ENCODE measurements around the gene DCTN3. TPM values are rescaled to one million over a fixed set of nuclear protein-coding genes. Genes with fewer than 3 reads are reported as not detected.

Gene DCTN3
- 96.8 TPM for polyA plus RNA-seq (2013, experiment 1 of 2)
- polyA plus RNA-seq (2013, experiment 2 of 2) = 99.4 TPM

GRCh38 chr9:34620061-34620994 is at the start of gene DCTN3:
Gene DCTN3 (minus strand): TSS chr9:34620495. CDS start chr9:34620464, 31 bp downstream.
- peaks cover 19% of the 10 kb centered on the region for H3K79me1 ChIP-seq (replicated peaks; ENCODE audit: low read length, poor library complexity, severe bottlenecking)
- H2BK12ac ChIP-seq (ENCODE audit: low read length in 2 of 2) = no peak within 1 kb of the TSS
- H3K27ac ChIP-seq (ENCODE audit: low read length, poor library complexity, severe bottlenecking) = no peak within 1 kb of the TSS
- H3K18ac ChIP-seq (ENCODE audit: low read depth in 1 of 2, low read length in 2 of 2) = peak within 1 kb of the TSS in 1 of 2 experiments; percentile 52
- WGBS = 8% methylated on average over 43 of the region's 43 CpGs
- no peak within 1 kb of the TSS for H2BK120ac ChIP-seq (ENCODE audit: low read depth, low read length)
- H2AK5ac ChIP-seq (ENCODE audit: low read length, severe bottlenecking) = no peak within 1 kb of the TSS
- H3K4ac ChIP-seq (ENCODE audit: low read depth in 1 of 2, low read length in 2 of 2) = peak within 1 kb of the TSS in 1 of 2 experiments; percentile 63
- peak within 1 kb of the TSS; percentile 92 to 95 for H3K4me3 ChIP-seq (ENCODE audit: insufficient read depth in 1 of 2, low read depth in 1 of 2, low read length in 2 of 2)
- no peak within 1 kb of the TSS for H2BK5ac ChIP-seq (ENCODE audit: low read depth, low read length, poor library complexity, severe bottlenecking)
- H4K91ac ChIP-seq (ENCODE audit: low read length) = peak within 1 kb of the TSS; percentile 41
- peak within 1 kb of the TSS; percentile 80 for H3K4me2 ChIP-seq (ENCODE audit: low read length, poor library complexity, severe bottlenecking)
- H3K14ac ChIP-seq (ENCODE audit: low read length in 2 of 2) = peak within 1 kb of the TSS in 1 of 2 experiments; percentile 76
- H3K36me3 ChIP-seq (ENCODE audit: control insufficient read depth in 1 of 2, insufficient read depth in 2 of 2, low read depth in 1 of 2, low read length in 2 of 2) = peaks cover 25 to 32% of the 10 kb centered on the region in 2 experiments
- peaks cover 3% of the 10 kb centered on the region for H3K4me1 ChIP-seq (ENCODE audit: control insufficient read depth, insufficient read depth, low read depth, low read length)
- H3K9ac ChIP-seq (ENCODE audit: low read length) = peak within 1 kb of the TSS; percentile 94
- DNase-seq = peak; percentile 96
- H3K23ac ChIP-seq (ENCODE audit: low read length in 2 of 2) = peak within 1 kb of the TSS in 1 of 2 experiments; percentile 16
- no peaks in the 10 kb centered on the region for H3K9me3 ChIP-seq (ENCODE audit: control insufficient read depth, low read length)
- H2BK15ac ChIP-seq (ENCODE audit: low read depth, poor library complexity, severe bottlenecking) = peak within 1 kb of the TSS; percentile 62
- peaks cover 22 to 32% of the 10 kb centered on the region in 2 experiments for H3K27me3 ChIP-seq (ENCODE audit: control insufficient read depth in 1 of 2, insufficient read depth in 1 of 2, low read length in 2 of 2)
- peak within 1 kb of the TSS; percentile 71 for H4K8ac ChIP-seq (ENCODE audit: low read length)
- H2AFZ ChIP-seq (ENCODE audit: low read depth, low read length) = peak within 1 kb of the TSS; percentile 54

GRCh38 chr9:34665381-34666250 is 45.3 kb upstream of the DCTN3 start:
- Histone ChIP-seq H3K27ac (ENCODE audit: low read length, poor library complexity, severe bottlenecking) (peak overlapping the region; percentile 82), H3K9ac (ENCODE audit: low read length) (peak overlapping the region; percentile 99), H3K9me3 (ENCODE audit: control insufficient read depth, low read length) (no peaks in the 10 kb centered on the region), H3K4me2 (ENCODE audit: low read length, poor library complexity, severe bottlenecking) (peak overlapping the region; percentile 78), H3K4me3 (ENCODE audit: insufficient read depth in 1 of 2, low read depth in 1 of 2, low read length in 2 of 2) (peak overlapping the region; percentile 69 to 85), H2BK120ac (ENCODE audit: low read depth, low read length) (no peak overlapping the region), H3K23ac (ENCODE audit: low read length in 2 of 2) (no peak overlapping the region), H2AK5ac (ENCODE audit: low read length, severe bottlenecking) (no peak overlapping the region), H3K14ac (ENCODE audit: low read length in 2 of 2) (peak overlapping the region in 1 of 2 experiments; percentile 45), H3K18ac (ENCODE audit: low read depth in 1 of 2, low read length in 2 of 2) (peak overlapping the region; percentile 65 to 85), H4K91ac (ENCODE audit: low read length) (peak overlapping the region; percentile 71), H2BK5ac (ENCODE audit: low read depth, low read length, poor library complexity, severe bottlenecking) (peak overlapping the region; percentile 21), H2BK12ac (ENCODE audit: low read length in 2 of 2) (no peak overlapping the region), H3K27me3 (ENCODE audit: control insufficient read depth in 1 of 2, insufficient read depth in 1 of 2, low read length in 2 of 2) (no peaks in the 10 kb centered on the region), H3K79me1 (replicated peaks; ENCODE audit: low read length, poor library complexity, severe bottlenecking) (peaks cover 27% of the 10 kb centered on the region), H3K36me3 (ENCODE audit: control insufficient read depth in 1 of 2, insufficient read depth in 2 of 2, low read depth in 1 of 2, low read length in 2 of 2) (peaks cover 15 to 38% of the 10 kb centered on the region in 2 experiments), H4K8ac (ENCODE audit: low read length) (peak overlapping the region; percentile 93), H3K4me1 (ENCODE audit: control insufficient read depth, insufficient read depth, low read depth, low read length) (peaks cover 2% of the 10 kb centered on the region), H3K4ac (ENCODE audit: low read depth in 1 of 2, low read length in 2 of 2) (peak overlapping the region in 1 of 2 experiments; percentile 83), H2BK15ac (ENCODE audit: low read depth, poor library complexity, severe bottlenecking) (no peak overlapping the region), H2AFZ (ENCODE audit: low read depth, low read length) (peak overlapping the region; percentile 33)
- WGBS = 1% methylated on average over 54 of the region's 55 CpGs
- DNase-seq = peak; percentile 97

GRCh38 chr9:34665067-34665380 is 44.7 kb upstream of the DCTN3 start:
- peak overlapping the region; percentile 46 for H2AFZ ChIP-seq (ENCODE audit: low read depth, low read length)
- peak overlapping the region; percentile 89 for H3K9ac ChIP-seq (ENCODE audit: low read length)
- 1% methylated on average over 26 of the region's 26 CpGs for WGBS
- peaks cover 2% of the 10 kb centered on the region for H3K4me1 ChIP-seq (ENCODE audit: control insufficient read depth, insufficient read depth, low read depth, low read length)
- peak overlapping the region in 1 of 2 experiments; percentile 55 for H3K14ac ChIP-seq (ENCODE audit: low read length in 2 of 2)
- peak overlapping the region in 1 of 2 experiments; percentile 90 for H3K18ac ChIP-seq (ENCODE audit: low read depth in 1 of 2, low read length in 2 of 2)
- H3K27ac ChIP-seq (ENCODE audit: low read length, poor library complexity, severe bottlenecking) = peak overlapping the region; percentile 36
- peak overlapping the region; percentile 60 to 85 for H3K4me3 ChIP-seq (ENCODE audit: insufficient read depth in 1 of 2, low read depth in 1 of 2, low read length in 2 of 2)
- H3K4ac ChIP-seq (ENCODE audit: low read depth in 1 of 2, low read length in 2 of 2) = peak overlapping the region; percentile 42 to 68
- no peak overlapping the region for H2BK5ac ChIP-seq (ENCODE audit: low read depth, low read length, poor library complexity, severe bottlenecking)
- peak overlapping the region in 1 of 2 experiments; percentile 50 for H2BK12ac ChIP-seq (ENCODE audit: low read length in 2 of 2)
- no peak overlapping the region for H2BK120ac ChIP-seq (ENCODE audit: low read depth, low read length)
- peak overlapping the region; percentile 71 for H3K4me2 ChIP-seq (ENCODE audit: low read length, poor library complexity, severe bottlenecking)
- DNase-seq = no peak
- peak overlapping the region; percentile 59 for H4K8ac ChIP-seq (ENCODE audit: low read length)
- peaks cover 22% of the 10 kb centered on the region for H3K79me1 ChIP-seq (replicated peaks; ENCODE audit: low read length, poor library complexity, severe bottlenecking)
- H2AK5ac ChIP-seq (ENCODE audit: low read length, severe bottlenecking) = no peak overlapping the region
- H3K23ac ChIP-seq (ENCODE audit: low read length in 2 of 2) = no peak overlapping the region
- no peaks in the 10 kb centered on the region for H3K27me3 ChIP-seq (ENCODE audit: control insufficient read depth in 1 of 2, insufficient read depth in 1 of 2, low read length in 2 of 2)
- H3K36me3 ChIP-seq (ENCODE audit: control insufficient read depth in 1 of 2, insufficient read depth in 2 of 2, low read depth in 1 of 2, low read length in 2 of 2) = peaks cover 18 to 44% of the 10 kb centered on the region in 2 experiments
- no peaks in the 10 kb centered on the region for H3K9me3 ChIP-seq (ENCODE audit: control insufficient read depth, low read length)
- peak overlapping the region; percentile 14 for H4K91ac ChIP-seq (ENCODE audit: low read length)
- H2BK15ac ChIP-seq (ENCODE audit: low read depth, poor library complexity, severe bottlenecking) = no peak overlapping the region
